GDM1 (cell line): ENCODE data around the gene KLHDC2.
"Not testable (repeated sequence)": the region's sequence is repeated elsewhere in the genome, so short reads cannot be mapped to it uniquely, and the experiment has no call there.

Experiments used
- DNase-seq: peaks from one replicate; lab custom pipeline; 2025; lab: John Stamatoyannopoulos, UW

KLHDC2 gene

GRCh38 chr14:49781040-49781439, 13.1 kb downstream of the KLHDC2 start:
- DNase-seq: not testable (repeated sequence)

DNA sequence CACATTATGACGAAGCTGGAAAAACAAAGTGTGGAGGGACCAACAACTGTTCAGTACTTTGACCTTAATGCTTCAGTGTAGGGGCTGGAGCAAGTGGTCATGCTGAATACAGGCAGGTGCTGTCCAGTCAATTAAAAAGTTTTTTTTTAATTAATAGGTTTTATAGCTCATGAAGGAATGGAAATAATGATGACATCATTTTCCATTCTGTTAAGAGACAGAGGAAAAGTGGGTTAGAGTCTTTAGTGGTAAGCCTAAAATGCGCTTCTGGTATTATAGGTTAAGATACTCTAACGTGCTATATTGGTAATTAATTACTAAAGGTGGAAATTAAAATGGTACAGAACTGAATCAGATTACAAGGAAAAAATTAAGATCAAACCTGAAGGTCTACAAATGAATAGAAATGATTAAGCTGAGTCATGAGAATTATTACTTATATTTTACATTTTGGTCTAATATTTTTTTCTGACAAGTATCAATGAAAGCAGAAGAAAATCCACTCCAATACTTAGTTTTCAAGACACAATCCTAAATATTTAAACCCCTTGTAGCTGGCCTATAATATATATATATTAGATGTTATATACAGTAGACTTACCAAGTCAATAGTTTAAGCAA, 15.6 kb downstream of the KLHDC2 start:
- DNase-seq: no peak

DNA sequence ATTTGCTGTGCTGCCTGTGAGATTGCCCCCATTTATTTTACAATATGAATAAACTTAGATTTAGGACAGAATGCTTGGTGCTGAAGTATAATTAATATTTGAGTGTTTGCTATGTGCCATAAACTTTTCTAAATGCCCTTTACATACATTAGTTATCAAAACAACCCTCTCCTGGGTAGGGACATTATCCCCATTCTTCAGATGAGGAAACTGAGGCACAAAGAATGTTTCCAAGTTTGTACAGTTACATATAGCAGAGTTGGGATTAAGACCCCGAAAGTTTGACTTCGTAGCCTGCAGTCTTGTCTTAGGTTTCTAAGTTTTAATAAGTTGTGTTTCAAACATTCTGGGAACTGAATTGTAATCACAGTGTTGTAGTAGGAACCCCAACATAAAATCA, 18.4 kb downstream of the KLHDC2 start:
- no peak for DNase-seq

DNA sequence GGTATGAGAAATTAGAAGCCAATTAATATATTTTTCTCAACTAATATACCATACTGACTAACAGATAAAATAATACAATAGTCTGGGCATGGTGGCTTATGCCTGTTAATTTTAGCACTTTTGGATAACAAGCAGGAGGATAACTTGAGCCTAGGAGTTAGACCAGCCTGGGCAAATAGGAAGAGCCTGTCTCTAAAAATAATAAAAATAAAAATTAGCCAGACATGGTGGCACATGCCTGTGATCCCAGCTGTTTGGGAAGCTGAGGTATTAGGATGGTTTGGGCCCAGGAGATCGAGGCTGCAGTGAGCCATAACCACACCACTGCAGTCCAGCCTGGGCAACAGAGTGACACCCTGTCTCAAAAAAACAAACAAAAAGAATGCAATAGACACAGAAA, 24.7 kb downstream of the KLHDC2 start:
- DNase-seq: no peak

- no peak for DNase-seq
Observed at GRCh38 chr14:49796025-49796424, 28.1 kb downstream of the KLHDC2 start.

- no peak for DNase-seq
Observed at GRCh38 chr14:49808780-49809179, 40.8 kb downstream of the KLHDC2 start.

DNA sequence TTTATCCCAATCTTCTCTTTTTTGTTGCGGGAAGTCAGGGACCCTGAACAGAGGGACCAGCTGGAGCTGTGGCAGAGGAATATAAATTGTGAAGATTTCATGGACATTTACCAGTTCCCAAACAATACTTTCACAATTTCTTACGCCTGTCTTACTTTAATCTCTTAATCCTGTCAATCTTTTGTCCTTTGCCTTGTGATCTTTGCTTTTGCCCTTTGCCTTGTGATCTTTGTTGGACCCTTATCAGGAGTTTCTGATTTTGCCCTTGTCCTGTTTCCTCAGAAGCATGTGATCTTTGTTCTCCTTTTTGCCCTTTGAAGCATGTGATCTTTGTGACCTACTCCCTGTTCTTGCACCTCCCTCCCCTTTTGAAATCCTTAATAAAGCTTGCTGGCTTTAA, 48.2 kb downstream of the KLHDC2 start:
- not testable (repeated sequence) for DNase-seq

- DNase-seq: no peak
Observed at GRCh38 chr14:49816844-49817243, 48.9 kb downstream of the KLHDC2 start.

DNA sequence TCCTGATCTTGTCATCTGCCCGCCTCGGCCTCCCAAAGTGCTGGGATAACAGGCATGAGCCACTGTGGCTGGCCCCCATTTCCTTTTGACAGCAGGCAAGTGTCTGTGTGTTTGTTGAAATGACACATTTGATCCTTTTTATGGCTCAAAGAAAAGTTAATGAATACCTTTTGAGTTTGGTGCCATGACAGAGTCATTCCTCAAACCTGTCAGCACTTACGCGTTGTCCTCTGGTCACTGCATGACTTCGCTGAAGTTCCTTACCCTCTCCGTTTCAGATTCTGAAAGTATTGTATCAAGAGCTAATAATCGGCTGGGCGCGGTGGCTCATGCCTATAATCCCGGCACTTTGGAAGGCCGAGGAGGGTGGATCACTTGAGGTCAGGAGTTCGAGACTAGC, 52.2 kb downstream of the KLHDC2 start:
- DNase-seq: no peak

DNA sequence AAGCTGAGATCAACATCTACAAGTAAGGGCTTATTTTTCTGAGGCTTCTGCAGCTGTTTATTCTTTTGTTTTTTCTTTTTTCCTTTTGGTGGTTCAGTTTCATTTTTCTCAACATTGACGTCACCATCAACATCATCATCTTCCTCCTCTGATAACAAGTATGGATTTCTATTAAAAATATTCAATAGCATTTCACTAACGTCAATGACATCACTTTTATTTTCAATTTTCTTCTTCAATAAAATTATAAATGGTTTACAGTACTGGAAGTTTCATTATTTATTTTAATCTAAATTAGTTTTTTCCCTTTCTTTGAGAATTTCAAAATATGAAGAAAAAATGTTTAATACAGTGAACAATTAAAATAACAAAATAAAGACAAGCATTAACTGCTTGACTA, 60.7 kb downstream of the KLHDC2 start:
- DNase-seq: no peak
